Activated T-helper 1 cell treated with Interleukin-2 at 50 U/mL for 16 hours (primary cell): Measurements from ENCODE around the gene ASS1.

Experiments used
- DNase-seq: peaks from one replicate; pipeline ENCODE4 v3.0.0-alpha.2; 2020; ENCODE audit warnings: low read depth

The ASS1 gene

DNA sequence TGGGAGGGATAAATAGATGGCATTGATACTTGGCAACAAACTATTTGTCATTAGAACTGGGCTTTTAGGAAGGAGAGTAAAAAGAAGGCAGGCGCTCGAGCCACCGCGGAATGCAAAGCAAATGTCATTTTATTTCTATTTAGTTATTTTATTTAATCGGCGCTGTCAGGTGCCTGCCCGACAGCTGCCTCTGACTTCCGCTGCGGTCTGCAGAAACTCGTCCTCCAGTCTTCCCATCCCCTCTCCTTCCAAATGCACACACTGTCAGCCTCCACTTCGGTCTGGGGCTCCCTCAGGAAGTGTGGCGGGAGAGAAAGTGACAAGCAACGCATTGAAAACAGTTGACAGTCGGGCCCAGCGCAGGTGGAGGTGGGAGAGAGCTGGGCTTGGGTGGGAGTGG lies 29.3 kb downstream of the ASS1 start:
- no peak for DNase-seq

DNA sequence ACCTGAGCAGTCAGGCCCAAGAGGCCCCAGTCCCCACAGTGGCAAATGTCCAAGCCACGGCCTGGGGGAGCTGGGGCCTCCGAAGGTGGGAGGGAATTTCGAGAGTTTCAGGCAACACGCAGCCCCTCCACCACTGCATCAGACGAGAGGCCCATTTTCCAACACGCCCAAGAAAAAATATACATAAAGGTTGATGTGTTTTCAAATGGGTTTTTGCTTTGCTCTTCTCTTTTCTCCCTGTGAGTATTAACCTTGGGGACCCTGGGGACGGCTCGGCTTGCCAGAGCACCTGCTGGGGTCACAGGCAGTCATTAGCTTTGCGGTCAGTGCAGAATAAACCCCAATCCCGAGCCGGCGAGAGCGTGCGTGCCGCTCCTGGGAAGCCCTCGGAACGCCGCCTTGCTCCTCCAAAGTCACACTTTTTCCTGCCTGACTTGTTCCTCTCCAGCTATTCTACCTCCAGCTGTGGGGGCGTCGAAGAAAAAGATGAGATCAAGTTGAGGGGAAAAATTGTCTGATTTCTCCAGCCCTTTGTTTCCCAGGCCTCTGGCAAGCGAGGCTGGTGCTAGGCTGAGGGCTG lies 31.5 kb downstream of the ASS1 start:
- DNase-seq: no peak

- DNase-seq: no peak
These were observed 32.8 kb downstream of the ASS1 start for GRCh38 chr9:130477564-130477963.

DNA sequence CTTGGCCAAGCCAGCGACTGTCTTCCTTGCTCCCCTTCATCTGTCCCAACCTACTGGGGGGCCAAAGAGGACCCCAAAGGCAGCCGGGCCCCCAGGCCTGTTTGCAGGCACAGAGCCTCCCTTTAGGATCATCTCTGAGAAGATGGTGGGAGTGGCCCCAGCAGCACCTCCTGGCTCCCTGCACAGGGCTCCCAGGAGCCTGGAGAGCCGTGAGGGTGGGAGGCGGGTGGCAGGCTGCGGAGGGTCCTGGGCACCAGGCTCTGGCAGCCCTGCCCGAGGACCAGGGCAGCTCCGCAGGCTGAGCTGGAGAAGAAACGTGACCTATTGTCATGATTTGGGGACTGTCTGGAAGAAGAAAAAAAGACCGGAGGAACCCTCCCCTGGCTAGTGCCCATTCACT lies 33.4 kb downstream of the ASS1 start:
- no peak for DNase-seq

DNA sequence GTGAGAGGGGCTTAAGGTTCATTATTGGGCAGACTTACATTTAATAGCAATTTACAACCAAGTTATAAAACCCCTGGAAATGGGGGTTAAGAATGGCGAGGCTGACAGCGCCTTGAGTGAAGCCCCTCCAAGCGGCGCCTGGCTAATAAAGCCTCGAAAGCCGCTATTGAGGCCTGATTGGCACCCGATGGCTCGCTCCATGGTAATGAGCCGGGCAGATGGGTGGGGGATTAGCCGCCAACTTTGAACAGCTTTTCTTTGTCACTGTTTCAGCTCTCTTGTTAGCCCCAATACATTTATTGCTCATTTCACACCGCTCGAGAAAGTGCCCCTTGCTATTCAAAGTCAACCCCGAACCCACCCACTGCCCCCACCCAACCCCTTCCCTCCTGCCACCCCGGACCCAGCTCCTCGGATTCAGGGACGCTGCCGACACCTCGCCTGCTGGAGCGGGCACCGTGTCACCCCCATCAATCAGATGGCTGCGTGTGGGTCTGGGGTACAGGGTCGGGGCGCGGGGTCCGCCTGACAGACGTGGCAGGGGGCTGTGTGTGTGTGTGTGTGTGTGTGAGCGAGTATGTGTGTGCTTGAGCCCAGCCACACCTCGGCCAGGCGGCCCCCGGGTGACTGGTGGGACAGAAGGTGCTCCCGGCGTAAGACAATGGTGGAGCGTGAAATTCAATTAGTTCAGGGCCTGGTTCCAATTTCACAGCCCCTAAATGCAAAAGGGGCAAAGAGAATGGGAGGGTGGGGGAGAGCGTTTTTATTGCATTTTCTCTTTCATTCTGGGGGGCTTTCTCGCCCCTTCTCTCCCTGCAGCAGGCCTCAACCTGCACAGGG lies 34.2 kb downstream of the ASS1 start:
- no peak for DNase-seq

DNA sequence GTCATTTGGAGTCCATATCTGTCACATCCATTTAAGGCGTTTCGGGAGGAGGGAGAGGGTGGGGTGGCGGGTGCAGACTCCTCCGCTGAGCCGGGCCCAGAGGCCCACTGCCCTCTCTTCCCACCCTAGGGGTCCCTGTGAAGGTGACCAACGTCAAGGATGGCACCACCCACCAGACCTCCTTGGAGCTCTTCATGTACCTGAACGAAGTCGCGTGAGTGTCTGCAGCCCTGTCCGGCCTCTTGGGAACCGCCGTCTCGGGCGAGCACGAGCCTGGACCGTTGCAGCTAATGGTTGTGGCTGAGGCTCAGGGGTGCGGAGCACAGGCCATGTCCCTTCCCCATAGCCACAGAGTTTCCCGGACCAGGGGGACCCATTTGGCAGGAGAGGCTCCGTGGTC lies 34.8 kb downstream of the ASS1 start:
- DNase-seq: no peak

GRCh38 chr9:130480673-130481072 lies 35.9 kb downstream of the ASS1 start:
- DNase-seq: no peak

GRCh38 chr9:130482463-130482862 lies 37.7 kb downstream of the ASS1 start:
- DNase-seq: no peak

GRCh38 chr9:130483371-130483971 lies 38.7 kb downstream of the ASS1 start:
- DNase-seq: no peak

DNA sequence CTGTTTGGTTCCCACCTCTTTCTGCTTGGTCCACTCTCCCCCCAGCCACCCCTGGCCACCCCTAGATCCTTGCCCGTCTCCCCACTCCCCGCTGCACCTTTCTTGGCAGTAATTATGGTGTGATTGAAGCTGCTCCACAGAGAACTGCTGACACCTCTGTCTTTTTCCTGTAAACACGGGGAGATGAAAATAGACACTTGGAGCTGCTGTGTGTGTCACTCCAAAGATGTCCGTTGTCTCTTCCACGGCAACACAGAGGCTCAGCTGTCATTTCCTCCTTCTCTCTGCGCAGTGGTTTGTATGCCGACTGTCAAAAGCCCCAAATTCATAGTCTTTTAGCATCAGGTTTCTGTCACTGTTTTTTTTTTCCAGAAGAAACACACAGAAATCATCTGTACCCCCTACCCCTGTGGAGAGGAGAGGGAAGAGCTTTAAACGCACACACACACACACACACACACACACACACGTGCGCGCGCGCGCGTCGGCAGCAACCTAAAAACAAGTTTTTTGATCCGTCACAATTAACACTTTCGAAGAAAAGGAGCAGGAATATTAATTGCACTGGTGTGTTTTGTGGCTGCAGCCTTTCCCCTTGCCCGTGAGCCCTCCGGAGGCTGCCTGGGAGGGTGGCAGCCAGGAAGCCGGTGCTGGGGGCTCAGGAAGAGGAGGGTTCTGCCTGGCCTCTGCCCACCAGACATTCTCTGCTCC lies 39.8 kb downstream of the ASS1 start:
- DNase-seq: no peak

- no peak for DNase-seq
These were observed 41.3 kb downstream of the ASS1 start for GRCh38 chr9:130486103-130486502.

DNA sequence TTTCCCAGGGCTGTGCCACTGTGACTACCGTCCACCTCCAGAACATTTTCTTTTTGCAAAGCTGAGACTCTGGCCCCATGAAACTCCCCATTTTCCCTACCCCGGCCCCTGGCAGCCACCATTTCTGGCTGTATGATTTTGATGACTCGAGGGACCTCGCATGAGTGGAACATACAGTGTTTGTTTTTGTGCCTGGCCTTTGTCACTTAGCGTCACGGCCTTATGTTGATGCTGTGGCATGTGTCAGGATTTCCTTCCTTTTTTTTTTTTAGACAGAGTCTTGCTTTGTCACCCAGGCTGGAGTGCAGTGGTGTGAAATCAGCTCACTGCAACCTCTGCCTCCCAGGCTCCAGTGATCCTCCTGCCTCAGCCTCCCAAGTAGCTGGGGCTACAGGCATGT lies 42.7 kb downstream of the ASS1 start:
- no peak for DNase-seq

- DNase-seq: no peak
These were observed 44.0 kb downstream of the ASS1 start for GRCh38 chr9:130488621-130489330.

DNA sequence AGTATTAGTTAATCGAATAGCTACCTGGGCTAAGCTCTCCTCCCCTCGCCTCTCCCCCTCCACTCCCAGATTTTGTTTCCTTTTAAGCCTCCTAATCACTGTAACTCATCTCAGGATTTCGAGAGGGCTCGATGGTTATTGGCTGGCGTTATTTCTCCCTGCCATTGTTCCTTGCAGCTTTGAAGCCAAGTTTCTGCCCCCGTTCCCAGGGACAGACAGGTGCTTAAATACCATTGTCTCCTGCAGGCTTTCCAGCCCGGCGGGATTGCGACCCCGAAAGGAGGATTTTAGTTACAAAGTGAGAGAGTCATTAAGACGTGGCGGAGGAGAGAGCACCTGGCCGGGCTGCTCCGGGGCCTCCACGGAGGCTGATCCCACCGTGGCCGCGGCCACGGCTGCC lies 46.2 kb downstream of the ASS1 start:
- DNase-seq: no peak

DNA sequence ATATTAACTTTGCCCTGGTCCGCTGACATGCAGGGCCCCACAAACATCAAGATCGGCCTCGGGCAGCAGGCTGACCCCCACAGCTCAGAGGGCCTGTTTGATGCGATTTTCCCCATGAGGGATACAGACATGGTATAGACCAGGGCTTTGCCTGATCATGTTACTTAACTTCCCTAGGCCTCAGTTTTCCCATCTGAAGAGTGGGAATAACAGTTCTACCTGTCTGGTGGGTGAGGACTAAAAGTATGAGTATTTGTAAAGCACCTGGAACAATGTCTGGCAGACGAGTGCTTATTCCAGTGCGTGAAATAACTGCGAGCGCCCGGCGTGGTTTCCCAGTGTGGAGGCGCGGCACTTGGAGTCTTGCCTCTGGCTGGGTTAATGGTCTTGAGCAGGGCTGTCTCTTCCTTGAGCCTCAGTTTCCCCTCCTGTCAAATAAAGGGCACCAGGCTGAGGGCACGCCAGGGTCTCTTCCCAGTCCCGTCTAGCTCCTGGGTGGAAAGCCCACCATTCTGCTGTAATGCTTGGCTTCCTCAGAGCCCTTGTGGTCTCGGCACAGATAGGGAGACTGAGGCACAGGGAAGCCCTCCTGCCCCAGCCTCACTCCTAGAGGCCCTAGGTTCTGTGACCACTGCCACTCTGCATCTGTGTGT lies 47.2 kb downstream of the ASS1 start:
- DNase-seq: no peak

- no peak for DNase-seq
These were observed 48.3 kb downstream of the ASS1 start for GRCh38 chr9:130493021-130493420.

DNA sequence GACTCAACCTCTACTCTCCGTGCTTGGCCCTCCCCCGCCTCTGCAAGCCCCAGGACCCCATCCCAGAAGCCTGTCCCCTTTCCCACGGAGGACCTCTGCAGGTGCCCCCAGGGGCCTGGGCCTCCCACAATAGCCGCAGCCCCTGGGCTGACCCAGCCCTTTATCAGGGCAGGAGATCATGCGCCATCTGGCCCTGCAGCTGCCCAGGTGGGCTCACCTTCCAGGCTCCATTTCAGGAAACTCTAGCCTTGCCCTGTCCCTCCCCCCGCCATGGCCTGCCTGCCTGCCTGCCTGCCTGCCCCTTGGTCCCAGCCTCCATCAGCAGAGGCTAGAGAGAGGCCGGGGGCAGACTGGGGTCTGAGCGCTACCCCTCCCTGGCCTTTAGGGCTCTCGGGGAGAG lies 48.7 kb downstream of the ASS1 start:
- DNase-seq: no peak

GRCh38 chr9:130495067-130495466 lies 50.3 kb downstream of the ASS1 start:
- DNase-seq: no peak

DNA sequence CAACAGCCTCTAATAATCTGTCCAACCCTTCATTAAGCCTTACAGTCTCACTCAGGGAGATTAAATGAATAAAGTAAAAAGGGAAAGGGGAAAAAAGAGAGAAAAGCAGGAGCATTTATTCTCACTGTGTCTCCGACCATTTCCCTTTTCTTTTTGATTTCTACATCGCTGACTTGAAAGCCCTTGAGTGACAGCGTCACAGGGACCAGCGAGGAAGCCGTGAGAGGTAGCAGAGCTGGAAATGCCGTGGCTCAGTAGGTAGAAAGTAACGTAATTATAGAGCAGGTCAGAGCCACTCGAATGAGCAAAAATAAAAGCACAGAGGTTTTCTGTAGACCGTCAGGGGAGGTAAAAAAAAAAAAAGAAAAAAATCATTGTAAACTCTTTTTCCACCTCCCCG lies 52.4 kb downstream of the ASS1 start:
- DNase-seq: no peak

- DNase-seq: no peak
These were observed 53.6 kb downstream of the ASS1 start for GRCh38 chr9:130498298-130498917.
